NCI-H1436 (cell line): Measurements from ENCODE around the gene MAP1S.

ENCODE experiments used
- DNase-seq: peaks from one replicate; lab custom pipeline; 2025; lab: John Stamatoyannopoulos, UW

Gene MAP1S

DNA sequence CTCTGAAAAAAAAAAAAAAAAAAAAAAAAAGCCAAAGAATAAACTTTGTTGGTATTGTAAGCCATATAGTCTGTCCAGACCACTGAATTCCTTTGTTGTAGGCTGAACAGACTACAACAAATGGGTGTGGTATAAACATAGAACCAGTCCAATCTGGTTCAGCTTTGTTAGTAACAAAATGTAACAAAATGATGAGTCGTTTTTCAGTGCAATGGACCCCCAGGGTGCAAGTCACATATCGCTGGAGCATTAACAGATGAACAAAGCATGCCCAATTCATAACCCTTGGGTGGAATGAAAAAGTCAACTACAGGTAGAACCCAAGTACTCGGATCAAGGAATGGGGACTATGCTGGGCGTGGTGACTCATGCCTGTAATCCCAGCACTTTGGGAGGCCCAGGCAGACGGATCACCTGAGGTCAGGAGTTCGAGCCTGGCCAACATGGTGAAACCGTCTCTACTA is 18.4 kb downstream of the MAP1S start:
- DNase-seq = no peak

DNA sequence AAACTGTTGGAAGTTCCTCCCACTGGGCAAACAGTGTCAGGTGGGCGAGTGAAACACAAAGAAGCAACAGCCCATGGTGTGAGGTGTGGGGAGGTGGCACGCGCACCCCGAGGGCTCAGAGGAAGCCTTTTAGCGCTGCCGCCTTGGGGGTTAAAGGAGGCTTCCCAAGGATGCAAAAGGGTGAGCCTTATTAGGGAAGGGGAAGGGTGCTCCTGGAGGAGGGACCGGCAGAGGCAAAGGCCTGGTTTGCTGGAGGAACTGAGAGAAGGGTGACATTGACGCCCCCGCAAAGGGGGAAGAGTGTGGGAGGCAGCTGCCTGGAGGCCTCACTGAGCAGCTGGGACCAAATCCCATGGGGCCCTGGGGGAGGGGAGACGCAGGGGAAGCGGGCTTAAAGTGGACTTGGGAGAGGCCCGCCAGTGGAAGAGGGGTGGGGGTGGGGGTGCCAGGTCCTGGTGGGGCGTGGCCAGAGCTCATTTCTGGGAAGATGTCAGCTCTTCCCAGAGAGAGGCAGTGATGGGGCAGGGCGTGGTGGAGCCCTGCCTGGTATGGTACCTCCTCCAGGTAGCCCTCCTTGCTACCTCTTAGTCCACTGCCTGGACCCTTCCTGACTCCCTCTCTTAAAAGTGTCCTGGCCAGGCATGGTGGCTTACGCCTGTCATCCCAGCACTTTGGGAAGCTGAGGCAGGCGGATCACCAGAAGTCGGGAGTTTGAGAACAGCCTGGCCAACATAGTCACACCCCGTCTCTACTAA is 20.0 kb downstream of the MAP1S start:
- peak; percentile 82 for DNase-seq

DNA sequence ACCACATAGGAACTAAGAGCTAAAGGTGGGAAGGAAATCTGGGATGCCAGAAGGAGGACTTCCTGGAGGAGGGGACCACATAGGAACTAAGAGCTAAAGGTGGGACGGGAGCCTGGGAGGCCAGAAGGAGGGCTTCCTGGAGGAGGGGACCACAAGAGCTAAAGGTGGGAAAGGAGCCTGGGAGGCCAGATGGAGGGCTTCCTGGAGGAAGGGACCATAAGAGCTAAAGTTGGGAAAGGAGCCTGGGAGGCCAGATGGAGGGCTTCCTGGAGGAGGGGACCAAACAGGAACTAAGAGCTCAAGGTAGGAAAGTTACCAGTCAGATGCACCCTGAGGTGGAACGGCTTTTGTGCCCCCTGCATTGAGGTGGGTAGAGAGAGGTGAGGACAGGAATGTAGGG is 22.2 kb downstream of the MAP1S start:
- no peak for DNase-seq

DNA sequence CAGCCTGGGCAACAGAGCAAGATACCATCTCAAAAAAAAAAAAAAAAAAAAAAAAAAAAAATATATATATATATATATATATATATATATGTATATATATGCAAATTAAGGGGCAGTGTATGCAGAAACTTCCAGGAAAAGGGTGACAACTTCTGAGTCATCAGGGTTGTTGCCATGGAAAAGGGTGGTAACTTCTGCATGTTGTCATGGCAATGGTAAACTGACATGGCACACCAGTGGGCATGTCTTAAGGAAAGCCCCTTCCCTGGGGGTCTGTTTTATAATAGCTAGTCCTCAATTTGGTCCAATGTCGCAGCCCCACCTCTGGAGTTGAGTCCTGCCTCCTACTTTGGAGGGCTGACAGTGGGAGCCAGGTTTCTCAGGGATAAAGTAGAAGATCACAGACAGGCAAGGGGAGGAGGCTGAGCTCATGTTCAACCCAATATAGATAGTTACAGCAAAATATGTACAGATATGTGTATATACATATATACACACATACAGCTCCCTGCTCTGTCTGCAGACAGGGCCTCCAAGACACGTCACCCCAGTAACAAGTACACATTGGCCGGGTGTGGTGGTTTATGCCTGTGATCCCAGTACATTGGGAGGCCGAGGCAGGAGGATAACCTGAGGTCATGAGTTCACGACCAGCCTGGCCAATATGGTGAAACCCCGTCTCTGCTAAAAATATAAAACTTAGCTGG is 24.7 kb downstream of the MAP1S start:
- no peak for DNase-seq

DNA sequence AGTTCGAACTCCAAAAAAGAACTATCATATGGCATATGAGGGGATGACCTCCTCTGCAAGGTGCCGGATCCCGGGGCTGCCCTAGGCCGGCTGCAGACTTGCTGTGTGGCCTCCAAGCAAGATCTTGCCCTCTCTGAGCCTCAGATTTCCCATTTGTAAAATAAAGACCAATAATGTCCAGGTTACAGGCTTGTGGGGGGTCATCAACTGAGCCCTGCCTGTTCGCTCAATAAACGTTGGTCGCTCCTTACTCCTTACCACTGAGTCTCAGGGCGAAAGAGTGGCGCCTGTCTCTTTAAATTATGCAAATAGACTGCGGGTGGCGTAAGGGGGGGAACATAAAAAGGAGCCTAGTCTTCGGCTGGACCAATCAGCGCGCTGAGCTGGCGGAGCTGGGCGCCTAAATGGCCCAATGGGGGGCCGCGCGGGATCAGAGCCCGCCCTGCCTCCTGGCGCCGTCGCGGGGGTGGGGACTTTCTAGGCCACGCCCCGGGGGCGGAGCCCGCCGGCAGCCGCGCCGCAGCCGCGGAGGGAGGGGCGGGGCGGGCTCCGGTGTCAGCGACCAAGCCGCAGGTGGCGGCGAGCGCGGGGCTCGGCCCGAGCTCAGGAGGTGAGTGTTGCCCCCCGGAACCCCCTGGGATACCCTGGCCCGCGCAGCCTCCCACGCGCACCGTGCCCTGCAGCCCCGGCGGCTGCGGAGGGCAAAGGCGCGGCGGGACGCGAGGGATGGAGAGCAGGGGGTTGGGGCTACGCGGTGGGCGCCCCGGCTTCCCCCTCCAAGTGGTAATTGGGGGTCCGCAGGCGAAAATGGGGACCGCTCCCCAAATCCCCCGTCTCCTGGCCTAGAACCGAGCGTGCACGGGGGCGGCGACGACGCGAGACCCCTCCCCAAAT is 28.2 kb downstream of the MAP1S start:
- DNase-seq = peak; percentile 94

DNA sequence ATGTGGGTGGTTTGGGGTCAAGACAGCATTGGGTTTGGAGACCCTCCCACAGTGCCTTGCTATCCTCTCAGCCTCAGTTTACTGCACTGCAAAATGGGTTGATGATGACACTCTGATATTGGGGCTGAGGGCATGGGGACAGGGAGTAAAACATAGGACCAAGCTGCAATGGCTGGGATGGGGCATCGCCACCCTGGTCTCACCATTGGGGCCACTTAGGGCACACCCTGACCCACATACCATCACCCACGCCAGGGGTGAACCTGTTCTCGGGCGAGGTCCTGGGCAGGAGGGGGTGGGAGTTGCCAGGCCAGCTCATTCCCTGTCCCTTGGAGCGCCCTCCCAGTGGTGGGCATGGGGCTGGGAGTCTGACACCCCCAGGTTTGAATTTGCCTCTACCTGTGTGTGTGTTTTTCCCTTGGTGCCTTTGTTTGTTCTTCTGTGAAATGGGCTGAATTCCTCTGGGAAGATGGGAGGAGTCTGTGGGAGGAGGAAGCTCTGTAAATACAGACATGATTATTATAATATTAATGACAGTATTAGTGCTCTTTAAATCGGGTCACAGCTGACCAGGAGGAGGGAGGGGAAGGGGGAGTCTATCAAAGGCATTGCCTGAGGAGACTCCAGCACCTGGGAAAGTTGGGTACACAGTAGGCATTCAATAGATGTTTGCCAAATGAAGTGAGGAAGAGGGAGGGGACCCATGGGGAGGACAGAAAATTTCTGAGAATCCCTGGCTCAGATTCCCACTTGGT is 29.8 kb downstream of the MAP1S start:
- DNase-seq = no peak

DNA sequence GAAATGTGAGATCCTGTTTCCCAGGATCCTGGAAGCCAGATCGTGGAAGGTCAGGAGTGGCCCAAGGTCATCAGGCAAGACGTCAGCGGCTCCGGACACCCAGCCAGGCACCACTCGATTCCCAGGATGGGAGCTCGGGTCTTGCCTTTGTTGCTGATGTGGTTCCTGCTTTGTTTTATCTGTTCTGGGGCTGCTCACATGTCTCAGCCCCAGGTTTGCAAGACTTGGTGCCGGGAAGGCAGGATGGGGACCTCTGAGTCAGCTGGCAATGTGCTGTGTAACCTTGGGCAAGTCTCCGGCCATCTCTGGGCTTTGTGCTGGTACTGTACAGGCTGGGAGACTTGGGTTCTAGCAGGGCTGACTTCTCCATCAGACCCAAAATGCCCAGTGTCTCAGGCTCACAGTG is 30.6 kb downstream of the MAP1S start:
- no peak for DNase-seq

DNA sequence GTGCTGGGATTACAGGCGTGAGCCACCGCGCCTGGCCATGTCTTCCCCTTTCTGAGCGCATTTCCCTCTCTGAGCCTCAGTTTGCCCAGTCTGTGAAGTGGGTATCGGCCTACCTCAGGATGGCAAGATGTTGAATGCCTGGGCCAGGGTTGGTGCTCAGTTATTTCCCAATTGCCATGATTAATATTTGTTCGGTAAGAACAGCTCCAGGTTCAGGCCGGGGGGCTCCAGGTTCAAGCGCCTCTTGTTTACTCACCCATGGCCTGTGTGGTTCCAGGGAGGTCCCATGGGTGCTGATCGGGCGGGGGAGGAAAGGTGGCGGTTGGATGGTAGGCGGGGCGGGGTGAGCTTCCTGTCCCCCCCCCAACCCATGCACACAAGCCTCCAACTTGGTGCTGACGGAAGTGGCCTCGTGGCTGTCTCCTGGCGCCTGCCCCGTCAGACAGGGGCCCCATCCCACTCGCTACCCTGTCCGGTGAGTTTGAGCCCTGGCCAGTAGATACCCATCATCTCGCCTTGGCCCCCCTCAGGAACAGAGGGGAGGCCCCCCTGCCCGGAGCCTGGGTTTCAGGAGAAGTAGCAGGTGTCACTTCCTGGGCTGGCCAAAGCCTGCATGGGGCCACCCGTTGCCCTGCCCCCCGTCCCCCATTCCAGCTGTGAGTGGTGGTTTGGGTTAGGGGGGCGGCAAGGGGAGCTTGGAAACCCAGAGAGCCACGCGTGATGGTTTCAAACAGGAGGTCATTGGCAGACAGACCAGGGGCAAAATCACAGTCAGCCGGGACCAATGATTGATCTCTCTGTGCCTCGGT is 32.0 kb downstream of the MAP1S start, which contains the start of gene FCHO1:
Gene FCHO1 (plus strand): TSS at position 375 of the 809 bp plus-strand sequence. CDS start 3,688 bp downstream, outside the sequence.
- peak; percentile 39 for DNase-seq

DNA sequence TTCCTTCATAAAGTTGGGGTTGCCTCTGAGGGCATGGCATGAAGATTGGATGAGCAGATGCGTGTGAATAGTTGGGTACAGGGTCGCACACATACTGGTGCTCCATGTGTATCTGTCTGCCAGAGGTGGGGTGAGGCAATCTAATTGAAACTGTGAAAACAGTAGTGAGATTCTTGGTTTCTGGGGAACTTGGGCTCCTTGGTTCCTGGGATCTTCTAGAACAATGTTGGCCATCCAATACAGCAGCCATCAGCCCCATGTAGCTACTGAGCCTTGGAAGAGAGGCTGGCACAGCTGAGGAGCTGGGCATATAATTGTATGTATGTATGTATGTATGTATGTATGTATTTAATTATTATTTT is 32.6 kb downstream of the MAP1S start:
- DNase-seq = no peak

DNA sequence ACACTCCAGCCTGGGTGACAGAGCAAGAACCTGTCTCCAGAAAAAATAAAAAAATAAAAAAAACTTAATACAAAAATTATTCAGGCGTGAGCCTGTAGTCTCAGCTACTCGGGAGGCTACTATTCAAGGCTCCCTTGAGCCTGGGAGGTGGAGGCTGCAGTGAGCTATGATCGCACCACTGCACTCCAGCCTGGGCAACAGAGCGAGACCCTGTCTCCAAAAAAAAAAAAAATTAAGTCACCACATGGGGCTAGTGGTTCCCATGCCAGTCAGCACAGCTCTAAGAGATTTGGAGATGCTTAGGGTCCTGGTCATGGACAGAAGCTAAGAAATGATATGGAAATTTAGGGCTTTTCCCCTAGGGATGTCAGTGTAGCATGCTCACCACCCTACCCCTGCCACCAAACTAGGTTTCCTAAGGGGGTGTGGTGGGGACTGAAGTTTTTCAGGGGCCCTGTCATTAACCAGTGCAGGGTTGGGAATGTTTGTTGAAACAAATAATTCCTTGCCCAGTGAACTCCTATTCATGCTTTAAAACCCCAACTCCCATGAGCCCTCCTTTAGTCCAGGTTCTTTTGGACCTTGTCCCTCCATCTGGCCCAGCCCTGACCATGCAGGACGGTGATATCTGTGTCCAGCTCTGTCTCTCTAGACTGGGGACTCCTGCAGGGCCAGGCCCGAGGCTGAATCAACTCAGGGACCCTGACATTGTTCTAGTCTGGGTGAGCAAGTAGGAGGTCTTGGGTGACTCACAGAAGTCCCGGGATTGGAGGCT is 33.8 kb downstream of the MAP1S start:
- no peak for DNase-seq

DNA sequence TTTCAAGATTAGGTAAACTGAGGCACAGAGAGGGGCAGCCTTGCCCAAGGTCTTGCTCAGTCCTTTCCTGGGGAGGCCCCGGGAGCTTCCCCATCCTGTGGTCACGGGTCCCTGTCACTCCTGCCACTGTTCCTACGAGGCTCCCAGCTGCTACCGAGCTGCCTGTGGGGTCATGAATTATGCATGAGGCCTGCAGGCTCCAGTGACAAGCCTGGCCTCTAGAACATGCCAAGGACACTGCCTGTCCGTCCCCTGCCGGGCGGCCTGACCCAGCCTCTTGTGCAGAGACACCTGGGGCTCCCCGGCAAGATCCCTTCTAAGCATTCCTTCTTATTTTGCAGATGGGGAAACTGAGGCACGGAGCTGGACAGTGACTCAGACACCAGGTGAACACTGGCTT is 34.7 kb downstream of the MAP1S start:
- DNase-seq = no peak

DNA sequence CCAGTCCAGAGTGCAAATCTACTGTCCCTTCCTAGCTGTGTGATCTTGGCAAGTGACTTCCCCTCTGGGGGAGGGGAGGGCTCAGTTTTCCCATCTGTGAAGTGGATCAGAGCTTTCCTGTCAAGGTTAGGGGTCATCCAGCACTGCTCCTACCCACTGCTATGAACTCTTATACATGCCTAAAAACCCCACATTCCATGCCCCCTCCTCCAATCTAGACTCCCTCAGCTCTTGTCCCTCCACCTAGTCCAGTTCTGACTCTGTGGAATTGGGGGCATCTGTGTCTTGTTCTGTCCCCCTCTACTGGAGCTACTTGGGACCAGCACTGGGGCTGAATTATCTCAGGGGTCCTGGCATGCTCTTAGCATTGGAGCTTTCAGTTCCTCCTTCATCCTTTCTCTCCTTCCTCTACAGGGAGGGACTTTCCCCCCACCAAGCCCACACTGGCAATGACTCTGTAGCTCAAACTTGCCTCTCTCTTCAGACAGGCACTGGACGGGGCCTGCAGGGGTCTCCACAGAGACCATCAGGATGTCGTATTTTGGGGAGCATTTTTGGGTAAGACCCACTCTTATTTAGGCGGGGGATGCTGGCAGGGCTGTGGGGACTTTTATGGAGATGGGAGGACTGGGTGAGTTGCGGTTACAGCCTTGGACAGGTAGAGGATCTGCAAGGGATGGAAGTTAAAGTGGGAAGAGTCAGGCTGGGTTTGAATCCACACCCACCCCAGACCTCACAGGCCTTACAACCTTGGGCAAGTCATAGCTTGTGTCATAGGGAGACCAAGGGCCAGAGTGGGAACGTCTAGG is 35.6 kb downstream of the MAP1S start:
- DNase-seq = no peak

DNA sequence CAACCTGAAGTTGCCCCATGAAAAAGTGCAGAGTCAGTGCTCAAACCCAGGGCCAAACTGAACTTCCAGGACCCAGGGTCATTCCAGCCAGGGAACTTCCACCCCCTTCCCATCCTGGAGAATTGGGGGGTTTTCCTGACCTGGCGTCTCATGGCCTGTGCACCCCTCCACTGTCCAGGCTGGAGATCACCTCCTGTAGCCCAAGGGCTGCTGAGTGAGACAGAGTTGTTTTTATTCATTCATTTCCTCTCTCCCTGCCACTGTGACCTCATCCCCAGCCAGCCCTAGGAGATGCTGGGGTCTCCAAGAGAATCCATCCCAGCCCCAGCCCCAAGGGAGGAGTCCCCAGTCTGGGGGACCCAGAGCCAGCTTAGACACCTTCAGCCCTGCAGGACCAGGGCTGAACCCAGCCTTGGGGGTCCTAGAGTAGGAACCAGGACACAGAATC is 36.2 kb downstream of the MAP1S start:
- DNase-seq = no peak

DNA sequence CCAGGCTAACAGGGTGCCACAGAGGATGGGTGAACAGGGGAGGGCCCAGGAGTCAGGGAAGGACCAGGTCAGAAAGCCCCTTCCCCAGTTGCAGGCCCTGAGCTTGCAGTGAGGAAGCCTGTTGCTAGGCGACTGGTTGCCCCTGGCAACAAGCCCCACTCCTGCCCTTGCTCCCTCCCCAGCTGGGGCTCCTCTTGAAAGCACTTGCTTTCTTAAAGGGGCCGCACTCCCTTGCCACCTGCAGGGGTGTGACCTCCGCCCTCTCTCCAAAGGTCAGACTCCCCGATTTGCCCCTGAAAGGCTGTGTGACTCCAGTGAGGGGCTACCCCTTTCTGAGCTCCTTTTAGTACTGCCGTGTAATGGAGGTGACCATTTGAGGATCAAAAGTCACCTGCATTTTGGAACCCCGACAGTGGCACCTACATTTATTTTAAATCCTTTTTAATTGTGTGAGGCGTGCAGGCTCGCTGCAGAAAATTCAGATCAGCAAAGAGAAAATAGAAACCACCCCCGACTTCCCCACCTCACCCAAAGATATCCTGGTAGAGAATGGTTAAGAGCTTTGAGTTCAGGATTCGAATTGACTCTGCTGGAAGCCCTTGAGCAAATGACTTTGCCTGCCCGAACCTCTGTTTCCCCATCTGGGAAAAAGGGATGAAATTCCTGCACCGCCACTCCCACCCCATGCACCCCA is 36.8 kb downstream of the MAP1S start:
- DNase-seq = peak; percentile 79

DNA sequence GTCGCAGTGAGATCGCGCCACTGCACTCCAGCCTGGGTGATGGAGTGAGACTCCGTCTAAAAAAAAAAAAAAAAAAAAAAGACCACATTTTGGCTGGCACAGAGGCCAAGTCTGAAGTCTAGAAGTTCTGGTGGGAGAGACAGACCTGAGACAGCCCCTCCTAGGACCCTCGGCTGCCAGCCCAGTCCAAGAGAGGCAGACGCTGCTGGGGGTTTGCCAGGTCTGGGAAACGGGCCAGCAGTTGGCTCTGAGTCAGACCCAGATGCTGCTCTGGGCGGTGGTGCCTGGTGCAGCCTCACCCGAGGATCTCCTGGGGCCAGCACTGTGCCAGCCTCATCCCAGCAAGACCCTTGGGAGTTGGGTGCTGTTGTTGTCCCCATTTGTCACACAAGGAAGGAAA is 37.8 kb downstream of the MAP1S start:
- no peak for DNase-seq

DNA sequence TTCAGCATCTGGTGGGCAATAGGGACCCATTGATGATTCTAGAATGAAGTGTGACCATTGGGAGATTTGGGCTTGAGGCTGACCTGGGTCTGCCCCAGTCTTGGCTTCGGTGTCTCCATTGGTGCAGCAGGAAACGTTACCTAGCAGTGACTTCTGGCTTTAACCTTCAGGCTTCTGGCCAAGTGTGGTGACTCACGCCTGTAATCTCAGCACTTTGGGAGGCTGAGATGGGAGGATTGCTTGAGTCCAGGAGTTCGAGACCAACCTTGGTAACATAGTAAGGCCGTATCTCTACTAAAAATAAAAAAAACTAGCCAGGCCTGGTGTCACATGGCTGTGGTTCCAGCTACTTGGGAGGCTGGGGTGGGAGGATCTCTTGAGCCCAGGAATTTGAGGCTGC is 39.2 kb downstream of the MAP1S start:
- DNase-seq = no peak

DNA sequence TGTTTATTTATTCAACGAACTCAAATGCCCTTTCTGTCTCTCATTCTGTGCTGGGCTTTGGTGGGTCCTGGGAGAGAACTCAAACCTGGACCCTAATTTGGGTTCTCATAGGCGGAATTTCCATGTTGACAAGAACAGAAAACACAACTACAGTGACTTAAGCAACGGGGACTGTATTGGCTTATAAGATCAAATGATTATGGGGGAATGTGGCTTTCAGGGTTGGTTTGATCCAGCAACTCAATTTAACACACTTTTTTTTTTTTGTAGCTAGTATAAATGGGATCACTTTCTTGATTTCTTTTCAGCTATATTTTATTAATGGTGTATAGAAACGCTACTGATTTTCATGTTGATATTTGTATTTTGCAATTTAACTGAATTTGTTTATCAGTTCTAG is 41.9 kb downstream of the MAP1S start:
- DNase-seq = no peak

DNA sequence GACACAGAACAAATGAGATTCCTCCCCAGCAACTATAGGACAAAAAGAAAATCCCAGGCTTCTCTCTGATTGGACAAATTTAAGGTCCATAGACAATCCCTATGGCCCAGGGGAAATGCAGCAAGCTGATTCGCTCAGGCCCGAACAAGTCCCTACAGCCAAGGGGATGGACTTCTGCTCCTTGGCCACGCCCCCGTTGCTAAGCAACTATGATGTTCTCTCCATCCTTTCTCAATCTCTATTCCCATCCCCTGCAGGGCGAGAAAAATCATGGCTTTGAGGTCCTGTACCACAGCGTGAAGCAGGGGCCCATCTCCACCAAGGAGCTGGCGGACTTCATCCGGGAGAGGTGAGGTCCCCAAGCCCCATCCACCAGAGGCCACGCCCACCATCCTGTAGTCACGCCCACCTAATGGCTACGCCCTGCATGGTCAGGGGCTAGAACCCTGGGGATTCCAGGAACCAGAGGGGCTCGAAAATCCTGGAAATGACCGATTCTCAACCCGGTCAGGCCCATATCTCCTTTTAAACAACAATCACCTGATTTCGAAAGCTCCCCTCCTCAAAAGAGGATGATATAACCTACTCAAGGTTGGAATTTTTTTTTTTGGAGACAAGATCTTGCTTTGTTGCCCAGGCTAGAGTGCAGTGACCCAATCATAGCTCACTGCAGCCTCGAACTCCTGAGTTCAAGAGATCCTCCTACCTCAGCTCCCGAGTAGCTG is 43.4 kb downstream of the MAP1S start:
- DNase-seq = peak; percentile 28
